H9 (cell line): Measurements from ENCODE around the gene STK32C. TPM values are rescaled to one million over a fixed set of nuclear protein-coding genes. Genes with fewer than 3 reads are reported as not detected.

Experiments
- DNase-seq: peaks from one replicate; pipeline ENCODE4 v3.0.0-alpha.2; 2017
- H2AFZ ChIP-seq: one replicate; pipeline ENCODE4 v1.6.1; 2013; ENCODE audit warnings: mild to moderate bottlenecking, low read length, control low read depth, moderate library complexity
- H2AK5ac ChIP-seq: 2 replicates; pipeline ENCODE4 v1.6.1; 2013; ENCODE audit warnings: low read length, control low read depth, mixed read lengths; ENCODE audit not compliant: insufficient read length
- H2BK120ac ChIP-seq: one replicate; pipeline ENCODE4 v1.6.1; 2013; ENCODE audit warnings: low read depth, mild to moderate bottlenecking, low read length, control low read depth, inconsistent platforms; ENCODE audit not compliant: poor library complexity, severe bottlenecking
- H2BK12ac ChIP-seq: 2 replicates; pipeline ENCODE4 v1.6.1; 2013; ENCODE audit warnings: low read length, control low read depth, mixed read lengths, low read depth; ENCODE audit not compliant: insufficient read length
- H2BK15ac ChIP-seq: 2 replicates; pipeline ENCODE4 v1.6.1; 2013; ENCODE audit warnings: low read depth, low read length, control low read depth
- H2BK20ac ChIP-seq: one replicate; pipeline ENCODE4 v1.6.1; 2013; ENCODE audit warnings: low read depth, mild to moderate bottlenecking, low read length, control low read depth, inconsistent platforms; ENCODE audit not compliant: poor library complexity, severe bottlenecking
- H2BK5ac ChIP-seq: 2 replicates; pipeline ENCODE4 v1.6.1; 2013; ENCODE audit warnings: low read length, control low read depth, mixed read lengths; ENCODE audit not compliant: insufficient read length
- H3K14ac ChIP-seq: 2 replicates; pipeline ENCODE4 v1.6.1; 2013; ENCODE audit warnings: low read length, control low read depth; ENCODE audit not compliant: insufficient read depth
- H3K18ac ChIP-seq: 2 replicates; pipeline ENCODE4 v1.6.1; 2013; ENCODE audit warnings: low read depth, mild to moderate bottlenecking, mixed read lengths, low read length, control low read depth; ENCODE audit not compliant: insufficient read length
- H3K23ac ChIP-seq: 2 replicates; pipeline ENCODE4 v1.6.1; 2013; ENCODE audit warnings: low read length, control low read depth, mixed read lengths, low read depth; ENCODE audit not compliant: insufficient read length
- H3K23me2 ChIP-seq: 2 replicates; pipeline ENCODE4 v1.6.1; 2013; ENCODE audit warnings: low read depth, mild to moderate bottlenecking, mixed read lengths, low read length, control low read depth; ENCODE audit not compliant: insufficient read length, poor library complexity, severe bottlenecking
- H3K27ac ChIP-seq: 2 replicates; pipeline ENCODE4 v1.5.1; 2013; ENCODE audit warnings: low read length, control low read depth, mixed read lengths, low read depth; ENCODE audit not compliant: insufficient read length
- H3K27me3 ChIP-seq: 2 replicates; pipeline ENCODE4 v1.6.1; 2013; ENCODE audit warnings: low read length, control low read depth, inconsistent platforms; ENCODE audit not compliant: insufficient read depth
- H3K4ac ChIP-seq: 2 replicates; pipeline ENCODE4 v1.6.1; 2013; ENCODE audit warnings: low read depth, mild to moderate bottlenecking, control low read depth, inconsistent platforms, low read length, moderate library complexity
- H3K4me1 ChIP-seq: 2 replicates; pipeline ENCODE4 v1.6.1; 2013; ENCODE audit warnings: low read length, control low read depth, inconsistent platforms; ENCODE audit not compliant: insufficient read depth
- H3K4me2 ChIP-seq: 2 replicates; pipeline ENCODE4 v1.6.1; 2013; ENCODE audit warnings: low read length, control low read depth, mixed read lengths; ENCODE audit not compliant: insufficient read length, insufficient read depth
- H3K56ac ChIP-seq: 2 replicates; pipeline ENCODE4 v1.6.1; 2013; ENCODE audit warnings: low read depth, mild to moderate bottlenecking, mixed read lengths, low read length, control low read depth; ENCODE audit not compliant: insufficient read length
- H3K79me1 ChIP-seq: 2 replicates; pipeline ENCODE4 v1.6.1; 2013; ENCODE audit warnings: low read depth, mild to moderate bottlenecking, moderate library complexity, low read length, control low read depth, inconsistent platforms; ENCODE audit not compliant: insufficient read depth, poor library complexity, severe bottlenecking
- H3K79me2 ChIP-seq: 2 replicates; pipeline ENCODE4 v1.6.1; 2013; ENCODE audit warnings: low read length, control low read depth, inconsistent platforms; ENCODE audit not compliant: insufficient read depth
- H3K9ac ChIP-seq: 2 replicates; pipeline ENCODE4 v1.6.1; 2013; ENCODE audit warnings: low read length, control low read depth, mixed read lengths; ENCODE audit not compliant: insufficient read length; ENCODE audit errors: extremely low read depth
- H3K9me3 ChIP-seq: one replicate; pipeline ENCODE4 v1.6.1; 2013; ENCODE audit warnings: low read depth, low read length, inconsistent platforms; ENCODE audit not compliant: control insufficient read depth
- H3T11ph ChIP-seq: one replicate; pipeline ENCODE4 v1.6.1; 2013; ENCODE audit warnings: mild to moderate bottlenecking, low read length, control low read depth, inconsistent platforms
- H4K20me1 ChIP-seq: one replicate; pipeline ENCODE4 v1.6.1; 2013; ENCODE audit not compliant: control insufficient read depth, insufficient read length, insufficient read depth
- H4K5ac ChIP-seq: 2 replicates; pipeline ENCODE4 v1.6.1; 2013; ENCODE audit warnings: low read depth, mild to moderate bottlenecking, mixed read lengths, low read length, control low read depth; ENCODE audit not compliant: insufficient read length
- H4K8ac ChIP-seq: replicated peaks from 2 replicates; pipeline ENCODE4 v1.6.1; 2013; ENCODE audit warnings: low read length, control low read depth, mixed read lengths, low read depth; ENCODE audit not compliant: insufficient read length
- H4K91ac ChIP-seq: 2 replicates; pipeline ENCODE4 v1.6.1; 2013; ENCODE audit warnings: low read depth, mild to moderate bottlenecking, moderate library complexity, mixed read lengths, low read length, control low read depth; ENCODE audit not compliant: insufficient read length
- H3K27ac Mint-ChIP-seq, 3 experiments: 2 replicates in 2 of 3; 3 replicates in 1 of 3; pipeline ENCODE4 v1.8.0; 2020 to 2021; ENCODE audit warnings: mixed read lengths in 3 of 3, mild to moderate bottlenecking in 1 of 3, moderate library complexity in 1 of 3
- H3K27me3 Mint-ChIP-seq: 2 replicates; pipeline ENCODE4 v1.8.0; 2021; ENCODE audit warnings: low read depth, mild to moderate bottlenecking, moderate library complexity, mixed read lengths
- H3K36me3 Mint-ChIP-seq, 3 experiments: 2 replicates in 2 of 3; 3 replicates in 1 of 3; pipeline ENCODE4 v1.8.0; 2020 to 2021; ENCODE audit warnings: low read depth in 3 of 3, mixed read lengths in 3 of 3; ENCODE audit not compliant: insufficient read depth in 1 of 3
- H3K4me1 Mint-ChIP-seq, 2 experiments: 2 replicates each; pipeline ENCODE4 v1.8.0; 2020; ENCODE audit warnings: mixed read lengths in 2 of 2
- H3K4me3 Mint-ChIP-seq, 2 experiments: 2 replicates in 1 of 2; 3 replicates in 1 of 2; pipeline ENCODE4 v1.8.0; 2020 to 2021; ENCODE audit warnings: mild to moderate bottlenecking in 2 of 2, mixed read lengths in 2 of 2, moderate library complexity in 1 of 2
- H3K9me3 Mint-ChIP-seq, 2 experiments: 2 replicates in 1 of 2; 3 replicates in 1 of 2; pipeline ENCODE4 v1.8.0; 2020; ENCODE audit warnings: mild to moderate bottlenecking in 2 of 2, mixed read lengths in 2 of 2, moderate library complexity in 1 of 2
- WGBS: extraction: QIAGEN DNeasy Blood & Tissue Kit; methylation state at CpG from one replicate; pipeline ENCODE4 v1.1.7; 2013; ENCODE audit warnings: missing lambda C conversion rate, low lambda C conversion rate, mixed read lengths; ENCODE audit not compliant: insufficient read length; ENCODE audit errors: extremely low coverage; 5-methylcytosine and 5-hydroxymethylcytosine counted together
- total RNA-seq: library from RNA; stranded (reverse); gene quantifications from 2 replicates; pipeline ENCODE4 v1.2.1, GENCODE V29; 2021
- TF ChIP-seq, protein P1 (sequence below): fragments of 200-600 bp; sonication (generic); conservative IDR thresholded peaks from 3 replicates; pipeline ENCODE4 v1.8.0; 2021; ENCODE audit warnings: antibody characterized with exemption, mild to moderate bottlenecking

STK32C gene
- total RNA-seq, 1 experiment from 2014 or later = 11.3 TPM

DNA sequence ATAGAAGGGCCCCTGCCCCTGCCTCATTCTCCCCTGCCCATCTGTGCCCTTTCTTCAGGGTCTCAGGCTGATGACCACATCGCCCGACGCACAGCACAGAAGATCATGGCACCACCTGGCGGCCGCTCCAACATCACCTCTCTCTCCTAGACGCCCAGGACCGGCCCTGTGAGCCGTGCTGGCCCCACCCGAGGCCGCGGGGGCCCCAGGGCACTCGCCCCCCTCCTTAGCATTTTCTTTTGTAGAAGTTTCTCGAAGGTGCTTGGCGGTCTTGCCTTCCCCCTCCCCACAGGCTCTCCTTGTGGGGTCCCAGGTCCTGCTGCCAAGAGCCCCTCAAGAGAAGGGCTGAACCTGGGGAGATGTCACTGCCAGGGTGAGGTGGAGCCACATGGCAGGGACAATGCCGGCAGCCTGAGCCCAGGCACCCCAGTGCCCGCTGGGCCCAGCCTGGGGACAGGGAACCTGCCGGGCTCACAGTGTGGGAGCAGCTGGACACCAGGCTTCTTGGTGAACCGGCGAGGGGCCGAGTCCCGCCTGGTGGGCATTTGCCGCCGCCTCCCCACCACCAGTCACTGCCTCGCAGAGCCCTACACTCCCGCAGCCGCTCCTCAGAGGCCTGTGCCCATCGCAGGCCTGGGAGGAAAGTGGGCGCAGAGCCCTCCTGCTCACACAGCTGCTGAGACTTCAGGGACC is 102.8 kb downstream of the STK32C start:
- H3K79me1 ChIP-seq = no peaks in the 10 kb centered on the region
- H3K9ac ChIP-seq = no peak overlapping the region
- no peak overlapping the region for H3K27ac ChIP-seq

More for the DNA sequence above, 102.8 kb downstream of the STK32C start:
- no CpG with 5 or more reads among the region's 28 CpGs for WGBS
- Histone ChIP-seq H3K27me3 (no peaks in the 10 kb centered on the region), H3K23ac (no peak overlapping the region), H4K5ac (no peak overlapping the region), H2AK5ac (no peak overlapping the region), H2AFZ (no peak overlapping the region), H3K9me3 (no peaks in the 10 kb centered on the region), H3K4ac (no peak overlapping the region), H4K8ac (no peak overlapping the region), H3K56ac (no peak overlapping the region), H3K4me1 (no peaks in the 10 kb centered on the region), H4K20me1 (no peaks in the 10 kb centered on the region), H3K18ac (no peak overlapping the region), H2BK120ac (no peak overlapping the region), H2BK15ac (no peak overlapping the region), H2BK12ac (no peak overlapping the region), H3K23me2 (no peaks in the 10 kb centered on the region), H3K4me2 (no peak overlapping the region), H2BK20ac (no peak overlapping the region), H4K91ac (no peak overlapping the region), H3K14ac (no peak overlapping the region), H2BK5ac (no peak overlapping the region), H3K79me2 (no peaks in the 10 kb centered on the region), H3T11ph (no peak overlapping the region)
- no peak for DNase-seq
- TF ChIP-seq, protein P1, sequence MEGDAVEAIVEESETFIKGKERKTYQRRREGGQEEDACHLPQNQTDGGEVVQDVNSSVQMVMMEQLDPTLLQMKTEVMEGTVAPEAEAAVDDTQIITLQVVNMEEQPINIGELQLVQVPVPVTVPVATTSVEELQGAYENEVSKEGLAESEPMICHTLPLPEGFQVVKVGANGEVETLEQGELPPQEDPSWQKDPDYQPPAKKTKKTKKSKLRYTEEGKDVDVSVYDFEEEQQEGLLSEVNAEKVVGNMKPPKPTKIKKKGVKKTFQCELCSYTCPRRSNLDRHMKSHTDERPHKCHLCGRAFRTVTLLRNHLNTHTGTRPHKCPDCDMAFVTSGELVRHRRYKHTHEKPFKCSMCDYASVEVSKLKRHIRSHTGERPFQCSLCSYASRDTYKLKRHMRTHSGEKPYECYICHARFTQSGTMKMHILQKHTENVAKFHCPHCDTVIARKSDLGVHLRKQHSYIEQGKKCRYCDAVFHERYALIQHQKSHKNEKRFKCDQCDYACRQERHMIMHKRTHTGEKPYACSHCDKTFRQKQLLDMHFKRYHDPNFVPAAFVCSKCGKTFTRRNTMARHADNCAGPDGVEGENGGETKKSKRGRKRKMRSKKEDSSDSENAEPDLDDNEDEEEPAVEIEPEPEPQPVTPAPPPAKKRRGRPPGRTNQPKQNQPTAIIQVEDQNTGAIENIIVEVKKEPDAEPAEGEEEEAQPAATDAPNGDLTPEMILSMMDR = peak; percentile 42
- no peak overlapping the region for H3K4me3 Mint-ChIP-seq
- H3K36me3 Mint-ChIP-seq = peaks cover 0 to 5% (median 0%) of the 10 kb centered on the region in 3 experiments; a peak in 2 of 7 replicates
- no peak overlapping the region; a peak in 1 of 7 replicates for H3K27ac Mint-ChIP-seq
- H3K9me3 Mint-ChIP-seq = no peaks in the 10 kb centered on the region
- H3K27me3 Mint-ChIP-seq = no peaks in the 10 kb centered on the region
- H3K4me1 Mint-ChIP-seq = no peaks in the 10 kb centered on the region
